GM23338 (cell line): ENCODE data around the gene UQCRH. TPM values are rescaled to one million over a fixed set of nuclear protein-coding genes. Genes with fewer than 3 reads are reported as not detected.

ENCODE experiments used
- ATAC-seq: fragments of 200-7000 bp; cut with Tn5 transposase; 3 replicates; pipeline ENCODE4 v1.9.1; 2020
- DNase-seq: peaks from one replicate; pipeline ENCODE4 v3.0.0-alpha.2; 2015; ENCODE audit warnings: low spot score
- H2AFZ ChIP-seq: fragments of 200-600 bp; sonication (generic); 2 replicates; pipeline ENCODE4 v1.8.0; 2016; ENCODE audit warnings: antibody characterized with exemption, mild to moderate bottlenecking, moderate library complexity
- H3F3A ChIP-seq: fragments of 200-600 bp; sonication (generic); replicated peaks from 2 replicates; pipeline ENCODE4 v1.8.0; 2017; ENCODE audit warnings: antibody characterized with exemption, mixed run types, low read depth
- H3K27ac ChIP-seq: fragments of 200-600 bp; sonication (generic); 2 replicates; pipeline ENCODE4 v1.6.1; 2016; ENCODE audit warnings: low read depth
- H3K27me3 ChIP-seq: fragments of 200-600 bp; sonication (generic); 2 replicates; pipeline ENCODE4 v1.8.0; 2016; ENCODE audit warnings: mild to moderate bottlenecking, mixed run types, moderate library complexity; ENCODE audit not compliant: insufficient read depth
- H3K36me3 ChIP-seq: fragments of 200-600 bp; sonication (generic); 2 replicates; pipeline ENCODE4 v1.8.0; 2016; ENCODE audit warnings: mild to moderate bottlenecking; ENCODE audit not compliant: insufficient read depth
- H3K4me1 ChIP-seq: fragments of 200-600 bp; sonication (generic); 2 replicates; pipeline ENCODE4 v1.8.0; 2016; ENCODE audit warnings: mild to moderate bottlenecking, moderate library complexity; ENCODE audit not compliant: insufficient read depth
- H3K4me2 ChIP-seq: fragments of 200-600 bp; sonication (generic); 2 replicates; pipeline ENCODE4 v1.7.1; 2017; ENCODE audit warnings: mixed run types
- H3K4me3 ChIP-seq: fragments of 200-600 bp; sonication (generic); 2 replicates; pipeline ENCODE4 v1.6.1; 2016; ENCODE audit warnings: mixed run types
- H3K79me2 ChIP-seq: fragments of 200-600 bp; sonication (generic); replicated peaks from 2 replicates; pipeline ENCODE4 v1.8.0; 2017; ENCODE audit warnings: mild to moderate bottlenecking; ENCODE audit not compliant: insufficient read depth
- H3K9me2 ChIP-seq: fragments of 200-600 bp; sonication (generic); 2 replicates; pipeline ENCODE4 v1.8.0; 2017; ENCODE audit not compliant: insufficient read depth
- H4K20me1 ChIP-seq: fragments of 200-600 bp; sonication (generic); replicated peaks from 2 replicates; pipeline ENCODE4 v1.8.0; 2017; ENCODE audit warnings: mild to moderate bottlenecking; ENCODE audit not compliant: insufficient read depth
- H3K27ac Mint-ChIP-seq: 2 replicates; pipeline ENCODE4 v1.8.0; 2020; ENCODE audit warnings: inconsistent platforms, mild to moderate bottlenecking, moderate library complexity, mixed read lengths
- H3K27me3 Mint-ChIP-seq: 3 replicates; pipeline ENCODE4 v1.8.0; 2022; ENCODE audit warnings: low read depth, mild to moderate bottlenecking, moderate library complexity, mixed read lengths, inconsistent platforms; ENCODE audit not compliant: insufficient read depth, poor library complexity
- H3K36me3 Mint-ChIP-seq: 3 replicates; pipeline ENCODE4 v1.8.0; 2021; ENCODE audit warnings: low read depth, mild to moderate bottlenecking, inconsistent platforms, moderate library complexity, mixed read lengths
- H3K4me1 Mint-ChIP-seq: 3 replicates; pipeline ENCODE4 v1.8.0; 2020; ENCODE audit warnings: mild to moderate bottlenecking, inconsistent platforms, mixed read lengths
- H3K4me3 Mint-ChIP-seq: 3 replicates; pipeline ENCODE4 v1.8.0; 2021; ENCODE audit warnings: moderate library complexity, mild to moderate bottlenecking, inconsistent platforms, mixed read lengths
- H3K9me3 Mint-ChIP-seq: 3 replicates; pipeline ENCODE4 v1.8.0; 2020; ENCODE audit warnings: moderate library complexity, mild to moderate bottlenecking, inconsistent platforms, mixed read lengths
- CTCF ChIP-seq, 2 experiments: fragments of 200-600 bp in 1 of 2; sonication (generic) in 1 of 2; conservative IDR thresholded peaks; 2 replicates each; pipeline versions ENCODE4 v1.5.1 to v1.6.1; 2016 to 2017; ENCODE audit warnings: antibody characterized with exemption in 2 of 2, low read depth in 2 of 2, mild to moderate bottlenecking in 2 of 2, moderate library complexity in 1 of 2
- JUNB ChIP-seq: IDR thresholded peaks from one replicate; pipeline ENCODE4 v1.6.1; 2016; ENCODE audit warnings: antibody characterized with exemption; ENCODE audit not compliant: unreplicated experiment
- NANOG ChIP-seq: IDR thresholded peaks from 2 replicates; pipeline ENCODE4 v1.6.1; 2016; ENCODE audit warnings: antibody characterized with exemption, borderline replicate concordance
- POLR2AphosphoS5 ChIP-seq: IDR thresholded peaks from 2 replicates; pipeline ENCODE4 v1.6.1; 2016; ENCODE audit warnings: antibody characterized with exemption, low read depth
- REST ChIP-seq: IDR thresholded peaks from one replicate; pipeline ENCODE4 v1.6.1; 2018; ENCODE audit warnings: antibody characterized with exemption; ENCODE audit not compliant: unreplicated experiment
- polyA plus RNA-seq: library from polyadenylated mRNA; unstranded; fragments of >200 nt; fragmentation: Nextera tagmentation; extraction: Ambion mirVana; gene quantifications from 2 replicates; pipeline ENCODE4 v1.2.1, GENCODE V29; 2016
- total RNA-seq: library from RNA; depleted of rRNA; stranded (reverse); fragments of >200 nt; shearing (Covaris generic); gene quantifications from 2 replicates; pipeline ENCODE4 v1.2.3, GENCODE V29; 2014
- TF ChIP-seq, protein P1 (sequence below): IDR thresholded peaks from 2 replicates; pipeline ENCODE4 v1.6.1; 2016; ENCODE audit warnings: antibody characterized with exemption
- TF ChIP-seq, protein P2 (sequence below): fragments of 250-450 bp; sonication (Bioruptor Pico); IDR thresholded peaks from 2 replicates; pipeline ENCODE4 v1.5.0; 2020; ENCODE audit warnings: mild to moderate bottlenecking, moderate library complexity

UQCRH gene
- total and polyA plus RNA-seq, 2 experiments from 2014 or later, result 579 to 1,330 TPM

- Histone ChIP-seq H2AFZ (peak overlapping the region; percentile 64; the same call in 1 of the 2 replicates), H3K36me3 (peaks cover 11% of the 10 kb centered on the region), H3K27ac (peak overlapping the region; percentile 79), H3K9me2 (no peaks in the 10 kb centered on the region), H3K4me2 (peak overlapping the region; percentile 88), H3K27me3 (no peaks in the 10 kb centered on the region), H3K4me3 (peak overlapping the region; percentile 93), H3F3A (peaks cover 14% of the 10 kb centered on the region), H3K4me1 (peaks cover 45% of the 10 kb centered on the region), H4K20me1 (peaks cover 24% of the 10 kb centered on the region), H3K79me2 (peaks cover 83% of the 10 kb centered on the region)
- peak; percentile 72 for DNase-seq
- peak; percentile 52 for ATAC-seq
- Mint-ChIP-seq H3K9me3 (peaks cover 7% of the 10 kb centered on the region), H3K36me3 (peaks cover 35% of the 10 kb centered on the region), H3K27ac (peak overlapping the region; percentile 86), H3K27me3 (peaks cover 8% of the 10 kb centered on the region), H3K4me1 (peaks cover 37% of the 10 kb centered on the region), H3K4me3 (peak overlapping the region; percentile 98)
- peak in 1 of 2 experiments; percentile 52; a peak in 2 of 4 replicates for TF ChIP-seq CTCF (conservative IDR thresholded peaks at IDR 0.05; ENCODE audit: low read depth in 2 of 2)
- TF ChIP-seq POLR2AphosphoS5, result peak; percentile 43
- no peak for TF ChIP-seq REST
Measured at GRCh38 chr1:46301808-46302640, 1.5 kb upstream of the UQCRH start.

DNA sequence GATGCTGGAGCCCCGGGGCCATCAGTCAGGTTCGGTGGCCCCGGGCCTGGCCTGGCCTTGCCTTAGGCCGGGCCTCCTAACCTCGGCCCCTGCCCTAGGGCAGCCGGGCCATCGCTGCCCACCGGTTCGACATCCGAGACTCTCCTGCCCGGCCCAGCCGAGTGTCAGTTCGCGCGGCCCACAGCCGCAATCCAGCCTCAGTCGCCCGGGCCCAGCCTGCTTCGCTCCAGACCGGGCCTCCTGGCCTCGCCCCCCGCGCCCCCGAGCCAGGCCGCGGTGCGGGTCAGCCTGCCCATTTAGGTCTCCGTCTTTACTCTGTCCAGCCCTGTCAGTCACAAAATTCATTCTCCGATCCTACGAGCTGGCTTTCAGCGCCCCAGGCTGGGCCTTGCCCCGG, 859 bp upstream of the UQCRH start:
- H3K4me3 ChIP-seq, result peak overlapping the region; percentile 93
- no peaks in the 10 kb centered on the region for H3K27me3 ChIP-seq
- H3K36me3 ChIP-seq, result peaks cover 11% of the 10 kb centered on the region
- Mint-ChIP-seq H3K9me3 (peaks cover 7% of the 10 kb centered on the region), H3K27me3 (peaks cover 9% of the 10 kb centered on the region), H3K36me3 (peaks cover 35% of the 10 kb centered on the region), H3K27ac (no peak overlapping the region), H3K4me1 (peaks cover 42% of the 10 kb centered on the region), H3K4me3 (peak overlapping the region; percentile 98)
- no peaks in the 10 kb centered on the region for H3K9me2 ChIP-seq
- H3K4me2 ChIP-seq, result peak overlapping the region; percentile 88
- peaks cover 15% of the 10 kb centered on the region for H3F3A ChIP-seq
- H3K79me2 ChIP-seq, result peaks cover 83% of the 10 kb centered on the region
- peak overlapping the region; percentile 64 for H2AFZ ChIP-seq
- H3K27ac ChIP-seq, result peak overlapping the region; percentile 75
- no peak for DNase-seq
- peaks cover 30% of the 10 kb centered on the region for H4K20me1 ChIP-seq
- peaks cover 49% of the 10 kb centered on the region for H3K4me1 ChIP-seq
- peak; percentile 21 for ATAC-seq
- no peak for TF ChIP-seq NANOG
- TF ChIP-seq, protein P1, sequence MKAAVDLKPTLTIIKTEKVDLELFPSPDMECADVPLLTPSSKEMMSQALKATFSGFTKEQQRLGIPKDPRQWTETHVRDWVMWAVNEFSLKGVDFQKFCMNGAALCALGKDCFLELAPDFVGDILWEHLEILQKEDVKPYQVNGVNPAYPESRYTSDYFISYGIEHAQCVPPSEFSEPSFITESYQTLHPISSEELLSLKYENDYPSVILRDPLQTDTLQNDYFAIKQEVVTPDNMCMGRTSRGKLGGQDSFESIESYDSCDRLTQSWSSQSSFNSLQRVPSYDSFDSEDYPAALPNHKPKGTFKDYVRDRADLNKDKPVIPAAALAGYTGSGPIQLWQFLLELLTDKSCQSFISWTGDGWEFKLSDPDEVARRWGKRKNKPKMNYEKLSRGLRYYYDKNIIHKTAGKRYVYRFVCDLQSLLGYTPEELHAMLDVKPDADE, result no peak
- no peak for TF ChIP-seq JUNB
- TF ChIP-seq, protein P2, sequence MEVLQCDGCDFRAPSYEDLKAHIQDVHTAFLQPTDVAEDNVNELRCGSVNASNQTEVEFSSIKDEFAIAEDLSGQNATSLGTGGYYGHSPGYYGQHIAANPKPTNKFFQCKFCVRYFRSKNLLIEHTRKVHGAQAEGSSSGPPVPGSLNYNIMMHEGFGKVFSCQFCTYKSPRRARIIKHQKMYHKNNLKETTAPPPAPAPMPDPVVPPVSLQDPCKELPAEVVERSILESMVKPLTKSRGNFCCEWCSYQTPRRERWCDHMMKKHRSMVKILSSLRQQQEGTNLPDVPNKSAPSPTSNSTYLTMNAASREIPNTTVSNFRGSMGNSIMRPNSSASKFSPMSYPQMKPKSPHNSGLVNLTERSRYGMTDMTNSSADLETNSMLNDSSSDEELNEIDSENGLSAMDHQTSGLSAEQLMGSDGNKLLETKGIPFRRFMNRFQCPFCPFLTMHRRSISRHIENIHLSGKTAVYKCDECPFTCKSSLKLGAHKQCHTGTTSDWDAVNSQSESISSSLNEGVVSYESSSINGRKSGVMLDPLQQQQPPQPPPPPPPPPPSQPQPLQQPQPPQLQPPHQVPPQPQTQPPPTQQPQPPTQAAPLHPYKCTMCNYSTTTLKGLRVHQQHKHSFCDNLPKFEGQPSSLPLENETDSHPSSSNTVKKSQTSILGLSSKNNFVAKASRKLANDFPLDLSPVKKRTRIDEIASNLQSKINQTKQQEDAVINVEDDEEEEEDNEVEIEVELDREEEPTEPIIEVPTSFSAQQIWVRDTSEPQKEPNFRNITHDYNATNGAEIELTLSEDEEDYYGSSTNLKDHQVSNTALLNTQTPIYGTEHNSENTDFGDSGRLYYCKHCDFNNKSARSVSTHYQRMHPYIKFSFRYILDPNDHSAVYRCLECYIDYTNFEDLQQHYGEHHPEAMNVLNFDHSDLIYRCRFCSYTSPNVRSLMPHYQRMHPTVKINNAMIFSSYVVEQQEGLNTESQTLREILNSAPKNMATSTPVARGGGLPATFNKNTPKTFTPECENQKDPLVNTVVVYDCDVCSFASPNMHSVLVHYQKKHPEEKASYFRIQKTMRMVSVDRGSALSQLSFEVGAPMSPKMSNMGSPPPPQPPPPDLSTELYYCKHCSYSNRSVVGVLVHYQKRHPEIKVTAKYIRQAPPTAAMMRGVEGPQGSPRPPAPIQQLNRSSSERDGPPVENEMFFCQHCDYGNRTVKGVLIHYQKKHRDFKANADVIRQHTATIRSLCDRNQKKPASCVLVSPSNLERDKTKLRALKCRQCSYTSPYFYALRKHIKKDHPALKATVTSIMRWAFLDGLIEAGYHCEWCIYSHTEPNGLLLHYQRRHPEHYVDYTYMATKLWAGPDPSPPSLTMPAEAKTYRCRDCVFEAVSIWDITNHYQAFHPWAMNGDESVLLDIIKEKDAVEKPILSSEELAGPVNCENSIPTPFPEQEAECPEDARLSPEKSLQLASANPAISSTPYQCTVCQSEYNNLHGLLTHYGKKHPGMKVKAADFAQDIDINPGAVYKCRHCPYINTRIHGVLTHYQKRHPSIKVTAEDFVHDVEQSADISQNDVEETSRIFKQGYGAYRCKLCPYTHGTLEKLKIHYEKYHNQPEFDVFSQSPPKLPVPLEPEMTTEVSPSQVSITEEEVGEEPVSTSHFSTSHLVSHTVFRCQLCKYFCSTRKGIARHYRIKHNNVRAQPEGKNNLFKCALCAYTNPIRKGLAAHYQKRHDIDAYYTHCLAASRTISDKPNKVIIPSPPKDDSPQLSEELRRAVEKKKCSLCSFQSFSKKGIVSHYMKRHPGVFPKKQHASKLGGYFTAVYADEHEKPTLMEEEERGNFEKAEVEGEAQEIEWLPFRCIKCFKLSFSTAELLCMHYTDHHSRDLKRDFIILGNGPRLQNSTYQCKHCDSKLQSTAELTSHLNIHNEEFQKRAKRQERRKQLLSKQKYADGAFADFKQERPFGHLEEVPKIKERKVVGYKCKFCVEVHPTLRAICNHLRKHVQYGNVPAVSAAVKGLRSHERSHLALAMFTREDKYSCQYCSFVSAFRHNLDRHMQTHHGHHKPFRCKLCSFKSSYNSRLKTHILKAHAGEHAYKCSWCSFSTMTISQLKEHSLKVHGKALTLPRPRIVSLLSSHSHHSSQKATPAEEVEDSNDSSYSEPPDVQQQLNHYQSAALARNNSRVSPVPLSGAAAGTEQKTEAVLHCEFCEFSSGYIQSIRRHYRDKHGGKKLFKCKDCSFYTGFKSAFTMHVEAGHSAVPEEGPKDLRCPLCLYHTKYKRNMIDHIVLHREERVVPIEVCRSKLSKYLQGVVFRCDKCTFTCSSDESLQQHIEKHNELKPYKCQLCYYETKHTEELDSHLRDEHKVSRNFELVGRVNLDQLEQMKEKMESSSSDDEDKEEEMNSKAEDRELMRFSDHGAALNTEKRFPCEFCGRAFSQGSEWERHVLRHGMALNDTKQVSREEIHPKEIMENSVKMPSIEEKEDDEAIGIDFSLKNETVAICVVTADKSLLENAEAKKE (CRISPR knock-in tag), result no peak
